Measurements from ENCODE around the gene RNF19B.

DNA sequence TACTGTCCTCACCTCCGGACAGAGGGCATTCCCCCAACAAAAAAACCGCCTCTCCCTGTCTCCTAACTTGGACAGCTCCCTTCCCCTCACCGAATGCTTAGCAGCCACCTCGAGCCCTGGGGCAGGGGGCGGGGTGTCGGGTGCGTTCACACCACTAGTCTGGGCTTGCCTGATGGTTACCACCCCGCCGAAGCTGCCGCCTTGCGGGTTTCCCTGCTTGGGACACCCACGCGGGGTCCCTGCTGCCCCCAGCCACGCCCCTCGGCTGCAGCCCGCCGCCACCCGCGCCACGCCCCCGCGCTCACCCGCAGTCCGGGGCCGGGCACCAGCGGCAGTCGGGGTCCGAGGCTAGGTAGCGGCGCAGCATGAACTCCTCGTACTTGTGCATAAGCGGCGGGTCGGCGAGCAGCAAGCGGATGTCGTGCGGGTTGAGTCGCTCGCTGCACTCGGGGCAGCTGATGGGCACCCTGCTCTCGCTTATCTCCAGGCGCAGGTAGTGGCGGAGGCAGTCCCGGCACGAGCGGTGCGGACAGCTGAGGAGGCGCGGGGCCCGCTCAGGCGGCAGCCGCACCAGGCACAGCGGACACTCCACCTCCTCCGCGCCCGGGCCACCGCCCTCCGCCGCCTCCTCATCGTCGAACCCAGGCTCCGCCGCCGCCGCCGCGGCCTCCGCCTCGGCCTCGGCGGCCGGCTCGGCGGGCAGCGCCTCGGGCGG lies 706 bp downstream of the RNF19B start:
- TF ChIP-seq EZH2 (IDR thresholded peaks at IDR 0.05) (no peak), POLR2AphosphoS5 (IDR thresholded peaks at IDR 0.05; ENCODE audit: borderline replicate concordance, low read depth, low read length) (no peak), FOXP2 (optimal IDR thresholded peaks at IDR 0.05; ENCODE audit: control extremely low read depth, extremely low read length, insufficient read depth) (no peak)

Data from SK-N-MC (cell line).